T-helper 2 cell treated with Interferon-gamma antibody and Interleukin-4, amounts not matched to agents 100 ng/mL and 5 ng/mL, for 36 hours (primary cell): ENCODE data around the gene SGSH. TPM values are rescaled to one million over a fixed set of nuclear protein-coding genes. Genes with fewer than 3 reads are reported as not detected.
"Not testable (repeated sequence)": the region's sequence is repeated elsewhere in the genome, so short reads cannot be mapped to it uniquely, and the experiment has no call there.

ENCODE experiments used
- intact Hi-C: fragments of 100-400 bp; cut with micrococcal nuclease; formaldehyde crosslinking; loops from one replicate; pipeline ENCODE4 v1.15.1; 2023
- total RNA-seq: library from RNA; stranded (reverse); gene quantifications from 2 replicates; pipeline ENCODE4 v1.2.3, GENCODE V29; 2022

Gene SGSH
- total RNA-seq, 1 donor from 2014 or later = 33.5 TPM

- intact Hi-C loops = no loop called here
These were observed 6.5 kb downstream of the SGSH start for GRCh38 chr17:80213643-80213975.

- intact Hi-C loops = no loop called here
These were observed 7.0 kb downstream of the SGSH start for GRCh38 chr17:80212962-80213642.

- intact Hi-C loops = no loop called here
These were observed 7.6 kb downstream of the SGSH start for GRCh38 chr17:80212511-80212910.

- intact Hi-C loops = no loop called here
These were observed 8.0 kb downstream of the SGSH start for GRCh38 chr17:80212109-80212508.

- intact Hi-C loops = no loop called here
These were observed 9.6 kb downstream of the SGSH start for GRCh38 chr17:80210348-80211108.

- intact Hi-C loops = no loop called here
These were observed 10.4 kb downstream of the SGSH start for GRCh38 chr17:80209765-80210164.

- intact Hi-C loops = no loop called here
These were observed 12.1 kb downstream of the SGSH start for GRCh38 chr17:80208050-80208449.

GRCh38 chr17:80205811-80206210, 14.3 kb downstream of the SGSH start:
- intact Hi-C loops = no loop called here

GRCh38 chr17:80204626-80205468, 15.3 kb downstream of the SGSH start:
- intact Hi-C loops = no loop called here

GRCh38 chr17:80203471-80203963, 16.6 kb downstream of the SGSH start:
- intact Hi-C loops = no loop called here

- intact Hi-C loops = no loop called here
These were observed 17.9 kb downstream of the SGSH start for GRCh38 chr17:80202197-80202596.

GRCh38 chr17:80201446-80201845, 18.7 kb downstream of the SGSH start:
- intact Hi-C loops = no loop called here

GRCh38 chr17:80199295-80199694, 20.8 kb downstream of the SGSH start:
- intact Hi-C loops = not testable (repeated sequence)

- intact Hi-C loops = no loop called here
These were observed 21.9 kb downstream of the SGSH start for GRCh38 chr17:80198144-80198661.

GRCh38 chr17:80196652-80197051, 23.5 kb downstream of the SGSH start:
- intact Hi-C loops = loop anchor here (1.0 kb wide), 1 partner anchor 57 kb away; no protein-coding TSS in a partner anchor

- intact Hi-C loops = loop anchor here (1.0 kb wide), 1 partner anchor 57 kb away; no protein-coding TSS in a partner anchor
These were observed 24.2 kb downstream of the SGSH start for GRCh38 chr17:80195671-80196529.

- intact Hi-C loops = no loop called here
These were observed 25.0 kb downstream of the SGSH start for GRCh38 chr17:80195141-80195540.

GRCh38 chr17:80191865-80192661, 28.1 kb downstream of the SGSH start:
- intact Hi-C loops = no loop called here

GRCh38 chr17:80191192-80191591, 28.9 kb downstream of the SGSH start:
- intact Hi-C loops = no loop called here

GRCh38 chr17:80190716-80191115, 29.4 kb downstream of the SGSH start:
- intact Hi-C loops = no loop called here
